ENCODE results near the gene HSPE1. TPM values are rescaled to one million over a fixed set of nuclear protein-coding genes. Genes with fewer than 3 reads are reported as not detected.
"Not testable (repeated sequence)": the region's sequence is repeated elsewhere in the genome, so short reads cannot be mapped to it uniquely, and the experiment has no call there.

HSPE1 gene
- total RNA-seq, 1 experiment from 2014 or later = 135 TPM

GRCh38 chr2:197517150-197517549 lies 17.0 kb downstream of the HSPE1 start:
- H3K9me3 ChIP-seq = no peaks in the 10 kb centered on the region
- H3K27me3 ChIP-seq = no peaks in the 10 kb centered on the region
- peaks cover 35% of the 10 kb centered on the region for H3K36me3 ChIP-seq
- no peak for DNase-seq
- peak overlapping the region; percentile 98 for H3K4me3 ChIP-seq

GRCh38 chr2:197538412-197538811 lies 38.2 kb downstream of the HSPE1 start:
- Histone ChIP-seq H3K27me3 (no peaks in the 10 kb centered on the region), H3K36me3 (peaks cover 62% of the 10 kb centered on the region), H3K4me3 (no peak overlapping the region), H3K9me3 (no peaks in the 10 kb centered on the region)
- DNase-seq = no peak

- no peak for DNase-seq
- no peaks in the 10 kb centered on the region for H3K27me3 ChIP-seq
- H3K9me3 ChIP-seq = no peaks in the 10 kb centered on the region
- no peak overlapping the region for H3K4me3 ChIP-seq
- peaks cover 69% of the 10 kb centered on the region for H3K36me3 ChIP-seq
These were observed 39.6 kb downstream of the HSPE1 start for GRCh38 chr2:197539734-197540133.

- no peak overlapping the region for H3K4me3 ChIP-seq
- no peaks in the 10 kb centered on the region for H3K9me3 ChIP-seq
- H3K36me3 ChIP-seq = peaks cover 64% of the 10 kb centered on the region
- no peak for DNase-seq
- H3K27me3 ChIP-seq = no peaks in the 10 kb centered on the region
These were observed 43.0 kb downstream of the HSPE1 start for GRCh38 chr2:197543206-197543605.

- DNase-seq = no peak
- H3K27me3 ChIP-seq = no peaks in the 10 kb centered on the region
- H3K36me3 ChIP-seq = peaks cover 60% of the 10 kb centered on the region
- H3K9me3 ChIP-seq = no peaks in the 10 kb centered on the region
- H3K4me3 ChIP-seq = no peak overlapping the region
These were observed 47.2 kb downstream of the HSPE1 start for GRCh38 chr2:197547163-197547900.

- no peak overlapping the region for H3K4me3 ChIP-seq
- no peaks in the 10 kb centered on the region for H3K27me3 ChIP-seq
- peaks cover 59% of the 10 kb centered on the region for H3K36me3 ChIP-seq
These were observed 48.4 kb downstream of the HSPE1 start for GRCh38 chr2:197548582-197548981.

GRCh38 chr2:197551260-197551659 lies 51.1 kb downstream of the HSPE1 start:
- H3K36me3 ChIP-seq = peaks cover 47% of the 10 kb centered on the region
- not testable (repeated sequence) for H3K9me3 ChIP-seq, H3K27me3 ChIP-seq, H3K4me3 ChIP-seq, DNase-seq

More at GRCh38 chr2:197548582-197548981, 48.4 kb downstream of the HSPE1 start:
- no peaks in the 10 kb centered on the region for H3K9me3 ChIP-seq
- no peak for DNase-seq

Other genes with a start within 250 kb of the HSPE1 start
- 0.66 and 5.9 TPM in 2 replicates for gene ANKRD44, start 189.6 kb upstream of the HSPE1 start, total RNA-seq (2014; rRNA removed; shearing (Covaris generic); ENCODE audit: low replicate concordance)
- gene SF3B1, start 65.4 kb upstream of the HSPE1 start, total RNA-seq (2014; rRNA removed; shearing (Covaris generic); ENCODE audit: low replicate concordance) = 122 and 337 TPM in 2 replicates
- 28.5 and 41.3 TPM in 2 replicates for gene COQ10B, start 46.8 kb upstream of the HSPE1 start, total RNA-seq (2014; rRNA removed; shearing (Covaris generic); ENCODE audit: low replicate concordance)
- 130 and 166 TPM in 2 replicates for gene HSPD1, start 539 bp upstream of the HSPE1 start, total RNA-seq (2014; rRNA removed; shearing (Covaris generic); ENCODE audit: low replicate concordance)
- gene MOB4, start 15.7 kb downstream of the HSPE1 start, total RNA-seq (2014; rRNA removed; shearing (Covaris generic); ENCODE audit: low replicate concordance) = 22.0 and 50.9 TPM in 2 replicates
- 0.07 TPM in 2 replicates for gene RFTN2, start 175.2 kb downstream of the HSPE1 start, total RNA-seq (2014; rRNA removed; shearing (Covaris generic); ENCODE audit: low replicate concordance)
- 4.5 and 4.9 TPM in 2 replicates for gene MARS2, start 205.0 kb downstream of the HSPE1 start, total RNA-seq (2014; rRNA removed; shearing (Covaris generic); ENCODE audit: low replicate concordance)